GM18873 (cell line): ENCODE results near the gene CTSD.

Experiments used
- ATAC-seq: cut with Tn5 transposase; IDR thresholded peaks from one replicate; pipeline ENCODE4 v1.9.1; 2021; ENCODE audit warnings: mild to moderate bottlenecking, moderate library complexity, moderate number of reproducible peaks; ENCODE audit not compliant: unreplicated experiment, low FRiP score

The CTSD gene

GRCh38 chr11:1732418-1733008 is 31.2 kb downstream of the CTSD start:
- ATAC-seq, result no peak

- ATAC-seq, result no peak
These were observed 32.2 kb downstream of the CTSD start for GRCh38 chr11:1731451-1732059.

DNA sequence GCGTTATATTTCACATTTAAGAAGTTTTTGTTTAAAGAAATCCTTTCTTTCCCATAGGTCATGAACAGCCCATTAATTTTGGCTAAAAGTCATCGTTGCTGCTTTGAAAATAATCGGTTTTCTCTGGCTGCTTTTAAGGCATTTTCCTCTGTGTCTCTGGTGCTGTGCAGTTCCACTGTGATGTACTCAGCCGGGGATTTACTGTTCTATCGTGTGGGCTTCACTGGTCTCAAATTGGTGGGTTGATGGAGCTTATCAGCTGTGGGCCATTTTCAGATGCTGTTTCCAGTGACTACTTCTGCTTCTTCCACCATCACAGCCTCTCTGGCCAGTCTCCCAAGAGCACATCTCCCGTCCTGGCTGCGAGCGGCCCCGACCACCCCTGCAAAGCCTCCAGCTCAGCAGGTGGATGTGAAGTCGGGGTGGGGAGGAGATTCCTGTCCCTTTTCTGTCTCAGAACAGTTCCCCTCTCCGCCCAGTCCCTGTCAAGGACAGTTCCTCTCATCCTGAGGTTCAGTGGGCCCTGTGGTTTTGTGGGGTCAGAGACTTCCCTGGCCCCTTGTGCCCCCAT is 33.6 kb downstream of the CTSD start:
- no peak for ATAC-seq

- ATAC-seq, result no peak
These were observed 34.1 kb downstream of the CTSD start for GRCh38 chr11:1729692-1730011.

- no peak for ATAC-seq
These were observed 34.6 kb downstream of the CTSD start for GRCh38 chr11:1728931-1729691.

GRCh38 chr11:1728301-1728700 is 35.4 kb downstream of the CTSD start:
- no peak for ATAC-seq

DNA sequence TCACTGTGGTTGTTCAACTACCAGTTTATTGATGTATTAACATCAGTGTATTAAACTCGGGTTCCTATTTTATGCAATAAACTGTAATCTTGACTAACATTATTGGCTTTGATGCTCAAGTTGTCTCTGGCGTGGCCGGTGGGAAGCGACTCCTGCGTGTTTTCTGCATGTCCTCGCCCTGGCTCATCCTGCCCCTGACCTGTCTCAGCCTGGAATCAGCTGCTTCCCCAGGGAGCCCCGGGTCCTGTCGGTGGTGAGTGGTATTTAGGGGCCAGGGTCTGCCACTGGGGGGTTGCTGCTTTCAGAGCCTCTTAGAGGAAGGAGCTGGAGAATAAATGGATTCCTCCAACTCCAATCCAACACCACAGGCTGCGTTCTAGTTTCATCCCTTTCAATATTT is 35.9 kb downstream of the CTSD start:
- ATAC-seq, result no peak

- no peak for ATAC-seq
These were observed 36.5 kb downstream of the CTSD start for GRCh38 chr11:1727096-1727690.

- no peak for ATAC-seq
These were observed 43.9 kb downstream of the CTSD start for GRCh38 chr11:1719781-1720180.

DNA sequence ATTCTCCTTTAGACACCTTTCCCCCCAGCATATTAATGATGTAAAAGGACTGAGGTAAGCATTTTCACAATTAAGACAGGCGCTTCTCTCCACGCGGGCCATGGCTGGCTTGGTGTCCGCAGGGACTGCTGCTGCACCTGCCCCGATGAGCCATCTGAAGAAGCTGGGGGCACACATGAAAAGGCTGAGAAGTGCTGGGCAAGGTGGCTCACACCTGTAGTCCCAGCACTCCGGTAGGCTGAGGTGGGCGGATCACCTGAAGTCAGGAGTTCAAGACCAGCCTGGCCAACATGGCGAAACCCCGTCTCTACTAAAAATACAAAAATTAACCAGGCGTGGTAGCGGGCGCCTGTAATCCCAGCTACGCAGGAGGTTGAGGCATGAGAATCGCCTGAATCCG is 45.4 kb downstream of the CTSD start:
- no peak for ATAC-seq

DNA sequence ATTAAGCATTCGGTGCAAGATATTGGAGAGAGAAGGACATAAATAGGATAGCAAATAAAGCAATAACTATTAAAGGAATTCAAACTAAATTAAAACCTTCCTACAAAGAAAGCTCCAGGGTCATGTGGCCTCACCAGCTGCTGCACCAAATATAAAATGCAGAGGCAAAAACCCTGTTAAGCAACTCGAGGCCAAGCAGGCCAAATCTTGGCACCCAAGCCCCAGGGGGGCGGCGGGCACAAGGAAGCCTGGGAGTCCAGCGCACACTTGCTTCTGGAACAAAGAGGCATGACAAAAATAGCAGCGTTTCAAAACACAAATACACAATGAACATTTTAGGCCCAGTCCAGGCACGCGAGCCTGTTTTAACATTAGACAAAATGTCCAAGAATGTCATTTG is 46.0 kb downstream of the CTSD start:
- no peak for ATAC-seq

DNA sequence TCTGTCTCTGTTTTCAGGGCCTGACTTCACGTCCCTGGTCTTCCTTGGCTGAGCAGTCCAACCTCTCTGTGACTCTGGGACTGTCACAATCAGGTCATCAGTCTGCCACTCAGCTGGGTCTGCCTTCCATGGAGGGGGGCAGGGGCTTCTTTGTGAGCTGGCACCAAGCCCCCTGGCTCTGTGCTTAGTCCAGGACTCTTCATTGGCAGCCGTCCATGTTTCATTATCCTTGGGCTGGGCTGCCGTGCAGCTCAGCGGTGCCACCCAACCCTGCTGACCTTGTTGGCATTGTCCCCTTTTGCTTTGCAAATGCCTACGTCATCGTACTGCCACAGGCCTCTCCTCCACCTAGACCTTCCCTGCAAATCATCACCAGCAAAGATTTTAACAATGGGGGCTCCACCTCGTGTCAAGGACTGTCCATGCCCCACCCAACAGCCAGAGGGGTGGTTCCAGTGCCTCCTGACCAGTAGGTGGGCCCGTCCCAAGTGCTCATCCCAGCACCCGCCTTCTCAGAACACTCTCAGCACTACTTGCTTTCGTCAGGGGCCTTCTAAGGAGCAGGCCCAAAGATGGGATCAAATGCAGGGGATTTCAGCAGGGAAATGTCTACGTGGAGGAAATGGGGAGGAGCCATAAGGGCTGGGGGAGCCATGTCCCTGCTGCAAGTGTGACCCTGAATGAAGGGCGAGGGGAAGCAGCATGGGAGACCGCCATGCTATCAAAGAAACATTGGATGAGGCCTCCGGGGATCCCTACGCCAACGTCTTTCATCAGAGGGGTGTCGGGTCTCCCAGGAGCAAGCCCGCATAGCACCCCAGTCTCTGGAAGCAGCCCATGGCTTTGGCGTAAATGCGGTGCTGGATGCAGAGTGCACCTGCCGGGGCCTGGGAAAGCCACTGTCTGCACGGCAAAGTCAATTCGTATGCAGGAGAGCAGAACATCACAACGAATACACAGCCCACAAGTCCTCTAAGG is 48.5 kb downstream of the CTSD start:
- no peak for ATAC-seq

DNA sequence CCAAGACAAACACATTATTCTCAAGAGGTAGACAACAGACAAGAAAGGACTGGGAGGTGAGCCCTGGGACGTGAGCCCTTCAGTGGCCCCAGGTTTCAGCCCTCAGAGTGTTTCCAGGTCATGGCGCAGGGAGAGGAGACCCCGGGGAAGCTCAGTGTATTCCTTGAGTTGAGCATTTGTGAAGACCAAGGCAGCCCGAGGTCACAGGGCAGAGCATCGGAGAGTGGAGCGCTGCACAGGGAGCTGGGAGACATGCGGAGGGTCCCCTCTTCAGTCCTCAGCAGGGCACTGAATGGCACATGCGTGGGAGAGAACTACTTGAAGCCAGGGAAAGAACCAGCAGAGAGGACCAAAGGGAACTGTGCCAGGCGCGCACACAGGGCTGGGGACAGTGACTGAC is 55.0 kb downstream of the CTSD start:
- no peak for ATAC-seq

DNA sequence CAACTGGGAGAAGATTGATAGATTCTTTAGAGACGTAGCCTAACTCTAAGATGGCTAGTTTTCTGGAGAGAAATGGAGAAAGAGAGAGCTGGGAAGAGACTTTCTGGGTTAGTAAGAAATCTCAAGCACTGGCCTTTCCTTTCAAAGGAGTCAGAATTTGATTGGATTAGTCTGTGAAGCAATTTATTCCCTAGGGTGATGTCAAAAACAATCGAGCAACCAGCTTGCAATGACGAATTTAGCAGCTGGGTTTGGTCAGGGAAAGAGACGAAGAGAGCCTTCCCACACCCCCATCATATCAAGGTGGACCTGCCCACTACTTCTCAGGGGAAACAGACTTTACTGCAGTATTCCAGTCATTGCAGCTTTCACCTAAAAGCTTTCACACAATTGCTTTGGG is 56.0 kb downstream of the CTSD start:
- ATAC-seq, result no peak

- ATAC-seq, result no peak
These were observed 56.9 kb downstream of the CTSD start for GRCh38 chr11:1706634-1707400.

DNA sequence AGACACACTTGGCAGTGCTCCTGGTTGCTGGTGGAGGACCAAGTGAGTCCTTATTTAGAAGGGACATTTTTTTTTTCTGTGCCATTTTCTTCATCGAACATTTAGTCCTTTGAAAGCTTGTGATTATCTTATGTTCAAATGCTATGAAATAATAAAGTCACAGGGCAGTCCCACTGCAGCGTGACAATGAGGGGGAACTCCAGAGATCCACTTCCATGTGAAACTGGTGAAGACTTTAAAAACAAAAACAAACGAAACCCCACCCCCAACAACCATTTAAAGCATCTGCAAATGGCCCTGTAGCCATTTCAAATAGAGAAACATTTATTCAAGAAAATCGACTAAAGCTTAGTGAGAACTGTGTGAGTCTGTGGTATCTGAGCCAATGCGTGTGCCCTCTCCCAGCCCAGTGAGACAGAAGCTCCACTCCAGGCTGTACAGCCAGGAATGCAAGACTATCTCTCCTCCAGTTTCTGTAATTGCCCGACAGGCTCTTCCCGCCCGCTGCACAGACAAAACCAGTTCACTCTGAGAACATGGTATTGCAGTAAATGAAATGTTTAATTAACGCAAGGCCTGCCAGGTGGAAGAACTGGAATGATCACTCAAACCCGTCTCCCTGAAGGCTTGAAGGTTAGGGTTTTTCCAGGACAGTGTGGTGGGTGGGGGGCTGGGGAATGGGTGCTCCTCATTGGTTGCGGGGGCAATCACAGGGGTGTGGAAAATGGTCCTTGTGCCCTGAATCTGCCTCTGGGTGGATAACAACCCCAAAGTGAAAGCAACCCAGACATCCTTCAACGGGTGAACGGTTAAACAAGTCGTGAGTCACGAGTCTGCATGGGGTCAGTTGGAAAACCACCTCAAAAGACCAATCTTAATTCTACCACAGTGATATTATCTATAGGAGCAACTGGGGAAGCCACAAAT is 58.3 kb downstream of the CTSD start:
- no peak for ATAC-seq

GRCh38 chr11:1703146-1703545 is 60.6 kb downstream of the CTSD start:
- ATAC-seq, result no peak
